Loucy (cell line): ENCODE measurements around the gene PDE4D.

Experiments
- H2AFZ ChIP-seq: fragments of 200-600 bp; sonication (generic); 2 replicates; pipeline ENCODE4 v1.6.0; 2016; ENCODE audit warnings: antibody characterized with exemption, mild to moderate bottlenecking, low read length, moderate library complexity
- H3F3A ChIP-seq: fragments of 200-600 bp; 2 replicates; pipeline ENCODE4 v1.6.0; 2016; ENCODE audit warnings: antibody characterized with exemption, low read depth, mild to moderate bottlenecking
- H3K27me3 ChIP-seq: fragments of 200-600 bp; sonication (generic); 2 replicates; pipeline ENCODE4 v1.6.1; 2014; ENCODE audit warnings: low read length, mild to moderate bottlenecking; ENCODE audit not compliant: insufficient read depth, poor library complexity, severe bottlenecking
- H3K36me3 ChIP-seq: fragments of 200-600 bp; sonication (generic); 2 replicates; pipeline ENCODE4 v1.6.1; 2016; ENCODE audit warnings: low read length; ENCODE audit not compliant: insufficient read depth
- H3K4me1 ChIP-seq: fragments of 200-600 bp; sonication (generic); 2 replicates; pipeline ENCODE4 v1.5.1; 2014; ENCODE audit warnings: low read length, mild to moderate bottlenecking; ENCODE audit not compliant: insufficient read depth, poor library complexity, severe bottlenecking
- H3K4me2 ChIP-seq: fragments of 200-600 bp; sonication (generic); 2 replicates; pipeline ENCODE4 v1.6.0; 2014; ENCODE audit warnings: antibody characterized with exemption, low read length, low read depth, mild to moderate bottlenecking; ENCODE audit not compliant: poor library complexity, severe bottlenecking
- H3K4me3 ChIP-seq: fragments of 200-600 bp; sonication (generic); 2 replicates; pipeline ENCODE4 v1.5.1; 2014; ENCODE audit warnings: low read length, mild to moderate bottlenecking, mixed read lengths; ENCODE audit not compliant: poor library complexity, severe bottlenecking
- H3K79me2 ChIP-seq: fragments of 200-600 bp; sonication (generic); 2 replicates; pipeline ENCODE4 v1.6.1; 2014; ENCODE audit warnings: low read length; ENCODE audit not compliant: insufficient read depth
- H3K9ac ChIP-seq: fragments of 200-600 bp; sonication (generic); 2 replicates; pipeline ENCODE4 v1.6.0; 2014; ENCODE audit warnings: mild to moderate bottlenecking, low read depth, low read length, moderate library complexity; ENCODE audit not compliant: poor library complexity, severe bottlenecking
- H3K9me2 ChIP-seq: fragments of 200-600 bp; sonication (generic); replicated peaks from 2 replicates; pipeline ENCODE4 v1.6.1; 2016; ENCODE audit warnings: low read depth, low read length, mixed read lengths
- H3K9me3 ChIP-seq: fragments of 200-600 bp; sonication (generic); 2 replicates; pipeline ENCODE4 v1.6.1; 2014; ENCODE audit warnings: mild to moderate bottlenecking, antibody characterized with exemption, low read length, low read depth; ENCODE audit not compliant: insufficient read depth
- H4K20me1 ChIP-seq: fragments of 200-600 bp; sonication (generic); 2 replicates; pipeline ENCODE4 v1.6.0; 2014; ENCODE audit warnings: antibody characterized with exemption, low read length, mild to moderate bottlenecking; ENCODE audit not compliant: insufficient read depth, poor library complexity, severe bottlenecking
- EZH2phosphoT487 ChIP-seq: fragments of 200-600 bp; IDR thresholded peaks from 2 replicates; pipeline ENCODE4 v1.6.1; 2018; ENCODE audit warnings: antibody characterized with exemption, mild to moderate bottlenecking, moderate library complexity, borderline replicate concordance
- TF ChIP-seq, protein P1 (sequence below): fragments of 200-600 bp; sonication (generic); conservative IDR thresholded peaks from 2 replicates; pipeline ENCODE4 v1.5.1; 2014; ENCODE audit warnings: mild to moderate bottlenecking, antibody characterized with exemption, low read length

PDE4D gene

DNA sequence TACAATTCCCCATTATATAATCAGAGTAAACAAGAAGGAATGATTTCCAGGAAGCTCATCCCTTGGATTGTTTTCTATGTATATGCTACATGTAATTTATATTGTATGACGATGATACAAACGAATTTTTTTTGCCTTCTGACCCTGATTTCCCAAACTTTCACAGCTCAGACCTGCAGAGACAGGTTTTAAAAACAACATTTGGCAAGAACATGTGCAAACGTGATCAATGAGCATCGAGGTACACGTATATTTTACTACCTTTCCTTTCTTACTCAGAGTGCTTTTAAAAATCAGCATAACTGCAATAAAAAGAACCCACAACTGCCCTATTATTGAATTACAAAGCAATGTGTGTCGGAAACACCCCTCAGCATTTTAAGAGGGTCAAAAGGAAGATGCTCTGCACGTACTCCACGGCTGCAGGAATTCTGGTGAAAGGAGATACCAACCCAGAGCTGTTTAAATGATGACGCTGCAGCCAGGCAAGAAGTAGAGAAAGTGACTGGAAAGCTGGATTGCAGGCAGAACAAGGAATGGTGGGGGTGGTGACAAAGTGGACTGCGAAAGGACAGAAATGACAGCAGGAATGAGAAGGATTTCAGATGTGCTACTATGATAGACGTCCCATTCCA lies 777.2 kb downstream of the PDE4D start:
- H3K36me3 ChIP-seq, result no peaks in the 10 kb centered on the region
- no peak overlapping the region for H3K4me3 ChIP-seq
- H3K4me2 ChIP-seq, result no peak overlapping the region
- no peak overlapping the region for H2AFZ ChIP-seq
- no peaks in the 10 kb centered on the region for H3K9me3 ChIP-seq
- no peaks in the 10 kb centered on the region for H3F3A ChIP-seq
- no peaks in the 10 kb centered on the region for H3K4me1 ChIP-seq
- H3K9ac ChIP-seq, result no peak overlapping the region
- TF ChIP-seq, protein P1, sequence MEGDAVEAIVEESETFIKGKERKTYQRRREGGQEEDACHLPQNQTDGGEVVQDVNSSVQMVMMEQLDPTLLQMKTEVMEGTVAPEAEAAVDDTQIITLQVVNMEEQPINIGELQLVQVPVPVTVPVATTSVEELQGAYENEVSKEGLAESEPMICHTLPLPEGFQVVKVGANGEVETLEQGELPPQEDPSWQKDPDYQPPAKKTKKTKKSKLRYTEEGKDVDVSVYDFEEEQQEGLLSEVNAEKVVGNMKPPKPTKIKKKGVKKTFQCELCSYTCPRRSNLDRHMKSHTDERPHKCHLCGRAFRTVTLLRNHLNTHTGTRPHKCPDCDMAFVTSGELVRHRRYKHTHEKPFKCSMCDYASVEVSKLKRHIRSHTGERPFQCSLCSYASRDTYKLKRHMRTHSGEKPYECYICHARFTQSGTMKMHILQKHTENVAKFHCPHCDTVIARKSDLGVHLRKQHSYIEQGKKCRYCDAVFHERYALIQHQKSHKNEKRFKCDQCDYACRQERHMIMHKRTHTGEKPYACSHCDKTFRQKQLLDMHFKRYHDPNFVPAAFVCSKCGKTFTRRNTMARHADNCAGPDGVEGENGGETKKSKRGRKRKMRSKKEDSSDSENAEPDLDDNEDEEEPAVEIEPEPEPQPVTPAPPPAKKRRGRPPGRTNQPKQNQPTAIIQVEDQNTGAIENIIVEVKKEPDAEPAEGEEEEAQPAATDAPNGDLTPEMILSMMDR, result no peak
- TF ChIP-seq EZH2phosphoT487, result no peak
- H3K9me2 ChIP-seq, result no peaks in the 10 kb centered on the region
- H3K79me2 ChIP-seq, result no peaks in the 10 kb centered on the region
- H4K20me1 ChIP-seq, result no peaks in the 10 kb centered on the region
- H3K27me3 ChIP-seq, result no peaks in the 10 kb centered on the region

DNA sequence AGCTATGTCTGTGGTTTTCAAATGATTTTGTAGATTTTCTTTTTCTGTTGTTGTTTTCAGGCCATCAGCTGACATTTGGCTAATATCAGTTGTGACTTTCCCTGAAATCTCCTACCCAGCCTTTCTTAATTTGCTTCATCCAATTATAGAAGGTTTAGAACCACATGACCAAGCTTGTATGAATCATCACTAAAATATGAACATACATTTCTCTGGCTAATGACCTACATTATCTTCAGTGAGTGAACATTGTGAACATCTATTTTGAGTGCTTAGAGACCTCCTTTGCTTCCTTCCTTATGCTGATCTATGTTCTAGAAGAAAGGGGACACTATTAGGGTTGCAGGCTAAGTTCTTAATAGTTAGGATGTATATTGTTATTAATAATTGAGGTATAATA lies 778.2 kb downstream of the PDE4D start:
- TF ChIP-seq, protein P1, result no peak
- TF ChIP-seq EZH2phosphoT487, result no peak
- Histone ChIP-seq H3K79me2 (no peaks in the 10 kb centered on the region), H3K9ac (no peak overlapping the region), H3K4me1 (no peaks in the 10 kb centered on the region), H3K27me3 (no peaks in the 10 kb centered on the region), H4K20me1 (no peaks in the 10 kb centered on the region), H3K4me3 (no peak overlapping the region), H2AFZ (no peak overlapping the region), H3K36me3 (no peaks in the 10 kb centered on the region), H3F3A (no peaks in the 10 kb centered on the region), H3K9me3 (no peaks in the 10 kb centered on the region), H3K9me2 (no peaks in the 10 kb centered on the region), H3K4me2 (no peak overlapping the region)

DNA sequence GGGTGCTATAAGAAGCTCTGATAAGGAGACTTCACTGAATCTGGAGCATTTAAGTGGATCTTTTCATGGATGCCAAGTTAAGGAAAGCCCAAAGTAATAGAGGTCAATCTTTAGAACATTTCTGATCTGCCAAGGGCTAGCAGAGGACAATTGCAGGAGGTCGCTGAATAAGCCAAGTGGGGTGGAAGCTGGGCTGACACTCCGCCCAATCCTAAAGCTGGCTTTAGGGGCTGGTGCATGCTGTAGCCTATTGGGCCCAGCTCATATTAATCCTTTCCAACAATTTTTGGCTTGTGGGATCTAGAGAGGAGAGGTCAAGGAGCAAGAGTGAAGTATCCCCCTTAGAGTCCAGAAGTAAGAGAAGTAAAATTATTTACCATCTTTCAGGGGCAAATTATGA lies 784.1 kb downstream of the PDE4D start:
- Histone ChIP-seq H4K20me1 (no peaks in the 10 kb centered on the region), H3K9ac (no peak overlapping the region), H3K9me3 (no peaks in the 10 kb centered on the region), H3K4me1 (peaks cover 3% of the 10 kb centered on the region), H3K36me3 (no peaks in the 10 kb centered on the region), H3K27me3 (no peaks in the 10 kb centered on the region), H3F3A (no peaks in the 10 kb centered on the region), H3K9me2 (no peaks in the 10 kb centered on the region), H3K4me2 (no peak overlapping the region), H3K79me2 (no peaks in the 10 kb centered on the region), H2AFZ (no peak overlapping the region), H3K4me3 (no peak overlapping the region)
- TF ChIP-seq, protein P1, result no peak
- no peak for TF ChIP-seq EZH2phosphoT487
